ENCODE results near the gene TREML4. TPM values are rescaled to one million over a fixed set of nuclear protein-coding genes. Genes with fewer than 3 reads are reported as not detected.

Gene TREML4
- total and polyA plus RNA-seq, 2 donors (not counting 1 experiment from before 2014, with no cell fraction given), result 1.7 TPM; not detected in 1

- Histone ChIP-seq H3K27me3 (replicated peaks in 1 of 4; ENCODE audit: control extremely low read depth in 1 of 4, control insufficient read depth in 3 of 4, insufficient read depth in 4 of 4, low read length in 3 of 4) (no peaks in the 10 kb centered on the region), H3K9me3 (ENCODE audit: control extremely low read depth in 1 of 3, control insufficient read depth in 2 of 3, insufficient read depth in 1 of 3, low read length in 2 of 3) (no peaks in the 10 kb centered on the region), H3K27ac (ENCODE audit: low read length in 2 of 2) (no peak overlapping the region), H3K9ac (ENCODE audit: low read length) (no peak overlapping the region), H3K36me3 (replicated peaks in 1 of 2; ENCODE audit: control extremely low read depth in 1 of 2, control insufficient read depth in 1 of 2, extremely low read depth in 1 of 2, insufficient read depth in 2 of 2, low read length in 1 of 2) (no peaks in the 10 kb centered on the region), H3K4me1 (ENCODE audit: control insufficient read depth in 2 of 2, insufficient read depth in 2 of 2, low read length in 2 of 2) (peaks cover 38 to 60% of the 10 kb centered on the region in 2 donors), H3K4me2 (replicated peaks; ENCODE audit: low read depth, low read length, poor library complexity, severe bottlenecking) (peak overlapping the region; percentile 27), H4K20me1 (ENCODE audit: control insufficient read depth, insufficient read depth, low read length, poor library complexity, severe bottlenecking) (no peaks in the 10 kb centered on the region), H3K79me2 (ENCODE audit: control insufficient read depth, insufficient read depth, low read length) (no peaks in the 10 kb centered on the region), H3K4me3 (ENCODE audit: control extremely low read depth in 1 of 5, extremely low read depth in 1 of 5, insufficient read depth in 1 of 5, low read depth in 2 of 5, low read length in 4 of 5) (no peak overlapping the region), H2AFZ (ENCODE audit: insufficient read depth, low read depth, low read length, poor library complexity, severe bottlenecking) (no peak overlapping the region)
- Mint-ChIP-seq H3K4me3 (no peak overlapping the region), H3K9me3 (ENCODE audit: insufficient read depth) (no peaks in the 10 kb centered on the region), H3K4me1 (peaks cover 53% of the 10 kb centered on the region), H3K27ac (peak overlapping the region; percentile 17), H3K27me3 (no peaks in the 10 kb centered on the region)
- ChIA-PET CTCF (no interaction called here), POLR2A (no interaction called here)
- no peak for DNase-seq
- ATAC-seq (ENCODE audit: low read depth), result no peak
- intact Hi-C loops (cut with micrococcal nuclease), result loop anchor here (10.0 kb wide), 1 partner anchor 199 kb away; the partner anchor contains the start of genes NFYA and OARD1
- TF ChIP-seq, protein P1, sequence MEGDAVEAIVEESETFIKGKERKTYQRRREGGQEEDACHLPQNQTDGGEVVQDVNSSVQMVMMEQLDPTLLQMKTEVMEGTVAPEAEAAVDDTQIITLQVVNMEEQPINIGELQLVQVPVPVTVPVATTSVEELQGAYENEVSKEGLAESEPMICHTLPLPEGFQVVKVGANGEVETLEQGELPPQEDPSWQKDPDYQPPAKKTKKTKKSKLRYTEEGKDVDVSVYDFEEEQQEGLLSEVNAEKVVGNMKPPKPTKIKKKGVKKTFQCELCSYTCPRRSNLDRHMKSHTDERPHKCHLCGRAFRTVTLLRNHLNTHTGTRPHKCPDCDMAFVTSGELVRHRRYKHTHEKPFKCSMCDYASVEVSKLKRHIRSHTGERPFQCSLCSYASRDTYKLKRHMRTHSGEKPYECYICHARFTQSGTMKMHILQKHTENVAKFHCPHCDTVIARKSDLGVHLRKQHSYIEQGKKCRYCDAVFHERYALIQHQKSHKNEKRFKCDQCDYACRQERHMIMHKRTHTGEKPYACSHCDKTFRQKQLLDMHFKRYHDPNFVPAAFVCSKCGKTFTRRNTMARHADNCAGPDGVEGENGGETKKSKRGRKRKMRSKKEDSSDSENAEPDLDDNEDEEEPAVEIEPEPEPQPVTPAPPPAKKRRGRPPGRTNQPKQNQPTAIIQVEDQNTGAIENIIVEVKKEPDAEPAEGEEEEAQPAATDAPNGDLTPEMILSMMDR (IDR thresholded peaks at IDR 0.05), result no peak
- TF ChIP-seq EZH2 (IDR thresholded peaks at IDR 0.05; ENCODE audit: borderline replicate concordance, insufficient read depth, low read depth, low read length, poor library complexity, severe bottlenecking), result no peak
- no CpG with 5 or more reads among the region's 5 CpGs for WGBS (ENCODE audit: insufficient coverage)
Measured at GRCh38 chr6:41273714-41274113, 45.6 kb downstream of the TREML4 start.

GRCh38 chr6:41274256-41274655 is 46.1 kb downstream of the TREML4 start:
- intact Hi-C loops (cut with micrococcal nuclease), result loop anchor here (10.0 kb wide), 1 partner anchor 199 kb away; the partner anchor contains the start of genes NFYA and OARD1
- peaks cover 44 to 65% of the 10 kb centered on the region in 2 donors for H3K4me1 ChIP-seq (ENCODE audit: control insufficient read depth in 2 of 2, insufficient read depth in 2 of 2, low read length in 2 of 2)
- POLR2A ChIA-PET, result no interaction called here
- no peaks in the 10 kb centered on the region for H4K20me1 ChIP-seq (ENCODE audit: control insufficient read depth, insufficient read depth, low read length, poor library complexity, severe bottlenecking)
- H3K4me3 ChIP-seq (ENCODE audit: control extremely low read depth in 1 of 5, extremely low read depth in 1 of 5, insufficient read depth in 1 of 5, low read depth in 2 of 5, low read length in 4 of 5), result no peak overlapping the region
- peak overlapping the region; percentile 27 for H3K4me2 ChIP-seq (replicated peaks; ENCODE audit: low read depth, low read length, poor library complexity, severe bottlenecking)
- no peaks in the 10 kb centered on the region for H3K27me3 Mint-ChIP-seq
- H3K9me3 Mint-ChIP-seq (ENCODE audit: insufficient read depth), result no peaks in the 10 kb centered on the region
- no peak for DNase-seq
- H3K27ac Mint-ChIP-seq, result peak overlapping the region; percentile 17
- no peak overlapping the region for H3K9ac ChIP-seq (ENCODE audit: low read length)
- peak overlapping the region; percentile 30 for H3K4me3 Mint-ChIP-seq
- H2AFZ ChIP-seq (ENCODE audit: insufficient read depth, low read depth, low read length, poor library complexity, severe bottlenecking), result no peak overlapping the region
- no peak for ATAC-seq (ENCODE audit: low read depth)
- no peaks in the 10 kb centered on the region for H3K27me3 ChIP-seq (replicated peaks in 1 of 4; ENCODE audit: control extremely low read depth in 1 of 4, control insufficient read depth in 3 of 4, insufficient read depth in 4 of 4, low read length in 3 of 4)
- peaks cover 59% of the 10 kb centered on the region for H3K4me1 Mint-ChIP-seq
- 80% methylated on average over 1 of the region's 2 CpGs for WGBS (ENCODE audit: insufficient coverage)
- peak overlapping the region in 1 of 2 donors; percentile 19 for H3K27ac ChIP-seq (ENCODE audit: low read length in 2 of 2)
- no peaks in the 10 kb centered on the region for H3K36me3 ChIP-seq (replicated peaks in 1 of 2; ENCODE audit: control extremely low read depth in 1 of 2, control insufficient read depth in 1 of 2, extremely low read depth in 1 of 2, insufficient read depth in 2 of 2, low read length in 1 of 2)
- CTCF ChIA-PET, result interaction anchor here (1.0 to 1.2 kb wide), 2 partner anchors 179 to 182 kb away, joined by 3 read pairs; no protein-coding TSS in a partner anchor
- no peaks in the 10 kb centered on the region for H3K9me3 ChIP-seq (ENCODE audit: control extremely low read depth in 1 of 3, control insufficient read depth in 2 of 3, insufficient read depth in 1 of 3, low read length in 2 of 3)
- no peaks in the 10 kb centered on the region for H3K79me2 ChIP-seq (ENCODE audit: control insufficient read depth, insufficient read depth, low read length)
- no peak for TF ChIP-seq EZH2 (IDR thresholded peaks at IDR 0.05; ENCODE audit: borderline replicate concordance, insufficient read depth, low read depth, low read length, poor library complexity, severe bottlenecking)
- TF ChIP-seq, protein P1 (IDR thresholded peaks at IDR 0.05), result no peak
